ENCODE data around the gene ITGAE. TPM values are rescaled to one million over a fixed set of nuclear protein-coding genes. Genes with fewer than 3 reads are reported as not detected.

Gene ITGAE
- total RNA-seq, 2 donors from 2014 or later = 21.8 to 34.3 TPM

DNA sequence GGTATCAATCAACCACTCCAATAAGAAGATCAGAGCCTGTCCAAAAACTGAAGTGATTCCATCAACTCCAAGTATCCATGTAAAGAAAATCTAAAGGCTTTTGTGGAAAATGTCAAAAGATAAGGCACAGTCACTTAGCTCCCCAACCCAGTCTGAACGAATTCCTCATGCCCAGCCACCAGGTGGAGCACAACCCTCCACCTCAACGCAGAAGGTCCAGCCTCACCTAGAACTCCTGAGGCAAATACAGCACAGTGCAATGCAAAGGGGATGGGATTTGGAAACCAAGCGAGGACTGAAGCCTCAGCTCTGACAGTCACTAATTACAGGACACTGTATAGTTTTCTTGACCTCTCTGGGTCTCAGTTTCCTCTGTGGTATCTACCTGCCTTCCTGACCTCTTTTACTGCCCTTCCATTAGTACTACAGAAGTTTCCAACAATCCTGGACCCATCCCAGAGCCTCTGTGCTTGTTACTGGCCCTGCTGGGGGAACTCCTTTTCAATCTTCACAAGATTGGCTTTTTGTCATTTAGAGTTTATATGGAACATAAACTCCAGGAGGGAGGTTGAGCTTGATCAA, 43.0 kb upstream of the ITGAE start:
- Histone ChIP-seq H3K27me3 (ENCODE audit: control insufficient read depth, insufficient read depth, low read length, poor library complexity, severe bottlenecking) (no peaks in the 10 kb centered on the region), H3K27ac (ENCODE audit: low read depth, low read length) (no peak overlapping the region), H3K4me3 (ENCODE audit: low read length) (no peak overlapping the region), H3K9me3 (ENCODE audit: control insufficient read depth, low read length) (no peaks in the 10 kb centered on the region), H3K36me3 (ENCODE audit: control insufficient read depth, insufficient read depth, low read length) (peaks cover 44% of the 10 kb centered on the region), H3K4me1 (ENCODE audit: control insufficient read depth, insufficient read depth, low read length) (peaks cover 5% of the 10 kb centered on the region), H3K9ac (ENCODE audit: extremely low read depth, low read length, poor library complexity, severe bottlenecking) (no peak overlapping the region)
- peaks cover 10% of the 10 kb centered on the region for H3K4me1 Mint-ChIP-seq
- no peaks in the 10 kb centered on the region for H3K9me3 Mint-ChIP-seq
- peak overlapping the region; percentile 98 for H3K4me3 Mint-ChIP-seq
- peak; percentile 92 for DNase-seq
- H3K27ac Mint-ChIP-seq = peak overlapping the region; percentile 69
- no peaks in the 10 kb centered on the region for H3K27me3 Mint-ChIP-seq (ENCODE audit: insufficient read depth)
- TF ChIP-seq CTCF (conservative IDR thresholded peaks at IDR 0.05) = peak; percentile 89
- WGBS, 2 experiments (ENCODE audit: insufficient coverage in 1 of 2, insufficient read length in 1 of 2) = 48 to 89% methylated on average over 1 to 3 of the region's 3 CpGs
- H3K36me3 Mint-ChIP-seq (ENCODE audit: low read depth) = peaks cover 41% of the 10 kb centered on the region

- Mint-ChIP-seq H3K27me3 (ENCODE audit: insufficient read depth) (no peaks in the 10 kb centered on the region), H3K4me3 (no peak overlapping the region), H3K36me3 (ENCODE audit: low read depth) (peaks cover 77% of the 10 kb centered on the region), H3K4me1 (no peaks in the 10 kb centered on the region), H3K9me3 (no peaks in the 10 kb centered on the region), H3K27ac (peak overlapping the region; percentile 71)
- H3K4me3 ChIP-seq (ENCODE audit: low read length) = no peak overlapping the region
- H3K4me1 ChIP-seq (ENCODE audit: control insufficient read depth, insufficient read depth, low read length) = no peaks in the 10 kb centered on the region
- no peak overlapping the region for H3K27ac ChIP-seq (ENCODE audit: low read depth, low read length)
- no peak for TF ChIP-seq CTCF (conservative IDR thresholded peaks at IDR 0.05)
- H3K36me3 ChIP-seq (ENCODE audit: control insufficient read depth, insufficient read depth, low read length) = peaks cover 79% of the 10 kb centered on the region
- no peaks in the 10 kb centered on the region for H3K27me3 ChIP-seq (ENCODE audit: control insufficient read depth, insufficient read depth, low read length, poor library complexity, severe bottlenecking)
- 89 to 95% methylated on average over 8 to 12 of the region's 12 CpGs for WGBS, 2 experiments (ENCODE audit: insufficient coverage in 1 of 2, insufficient read length in 1 of 2)
- no peak overlapping the region for H3K9ac ChIP-seq (ENCODE audit: extremely low read depth, low read length, poor library complexity, severe bottlenecking)
- DNase-seq = no peak
- H3K9me3 ChIP-seq (ENCODE audit: control insufficient read depth, low read length) = no peaks in the 10 kb centered on the region
These were observed 37.2 kb upstream of the ITGAE start for GRCh38 chr17:3838206-3838605.

- Histone ChIP-seq H3K9ac (ENCODE audit: extremely low read depth, low read length, poor library complexity, severe bottlenecking) (no peak overlapping the region), H3K27ac (ENCODE audit: low read depth, low read length) (no peak overlapping the region), H3K9me3 (ENCODE audit: control insufficient read depth, low read length) (no peaks in the 10 kb centered on the region), H3K4me3 (ENCODE audit: low read length) (no peak overlapping the region), H3K4me1 (ENCODE audit: control insufficient read depth, insufficient read depth, low read length) (no peaks in the 10 kb centered on the region), H3K36me3 (ENCODE audit: control insufficient read depth, insufficient read depth, low read length) (peaks cover 72% of the 10 kb centered on the region), H3K27me3 (ENCODE audit: control insufficient read depth, insufficient read depth, low read length, poor library complexity, severe bottlenecking) (no peaks in the 10 kb centered on the region)
- no peak for TF ChIP-seq CTCF (conservative IDR thresholded peaks at IDR 0.05)
- H3K9me3 Mint-ChIP-seq = no peaks in the 10 kb centered on the region
- 93 to 96% methylated on average over 6 to 10 of the region's 10 CpGs for WGBS, 2 experiments (ENCODE audit: insufficient coverage in 1 of 2, insufficient read length in 1 of 2)
- no peaks in the 10 kb centered on the region for H3K27me3 Mint-ChIP-seq (ENCODE audit: insufficient read depth)
- H3K36me3 Mint-ChIP-seq (ENCODE audit: low read depth) = peaks cover 72% of the 10 kb centered on the region
- no peak overlapping the region for H3K4me3 Mint-ChIP-seq
- no peak for DNase-seq
- H3K4me1 Mint-ChIP-seq = no peaks in the 10 kb centered on the region
- H3K27ac Mint-ChIP-seq = no peak overlapping the region
These were observed 35.6 kb upstream of the ITGAE start for GRCh38 chr17:3836551-3836950.
